SK-N-SH (cell line): Measurements from ENCODE around the gene CAMKMT.

Source experiments
- CHD2 ChIP-seq: fragments of 150-350 bp; IDR thresholded peaks from 2 replicates; pipeline ENCODE4 v1.6.1; 2018; ENCODE audit warnings: low read length; ENCODE audit not compliant: partially characterized antibody
- NFIC ChIP-seq: IDR thresholded peaks from 2 replicates; pipeline ENCODE4 v1.4.0; 2012; ENCODE audit warnings: borderline replicate concordance
- SIN3A ChIP-seq: IDR thresholded peaks from 2 replicates; pipeline ENCODE4 v1.6.1; 2012; ENCODE audit warnings: low read depth, mild to moderate bottlenecking, low read length, moderate library complexity, borderline replicate concordance
- USF2 ChIP-seq: fragments of 150-350 bp; IDR thresholded peaks from 2 replicates; pipeline ENCODE4 v1.6.1; 2017; ENCODE audit warnings: antibody characterized with exemption, low read length, low read depth, borderline replicate concordance

DNA sequence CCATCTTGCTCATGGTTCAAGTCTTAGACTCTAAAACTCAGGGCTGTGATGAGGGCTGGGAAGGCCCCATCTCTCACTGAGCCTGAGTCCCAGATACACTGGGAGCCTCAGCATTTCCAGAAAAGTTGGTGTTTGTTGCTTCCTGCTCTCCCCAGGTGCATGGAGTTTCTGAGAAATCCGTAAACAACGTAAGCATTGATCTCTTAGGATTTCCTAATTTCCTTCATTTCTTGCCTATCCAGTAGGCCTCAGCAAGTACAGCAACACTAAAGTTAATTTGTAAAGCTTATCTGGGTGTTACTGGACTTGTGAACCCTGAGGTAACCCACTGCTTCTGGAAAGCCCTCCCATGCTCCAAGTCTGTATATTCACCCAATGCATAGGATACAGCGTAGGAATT is 380.3 kb downstream of the CAMKMT start:
- TF ChIP-seq SIN3A, result no peak
- no peak for TF ChIP-seq NFIC
- no peak for TF ChIP-seq USF2
- no peak for TF ChIP-seq CHD2
